HepG2 (cell line): ENCODE measurements around the gene ITIH2. TPM values are rescaled to one million over a fixed set of nuclear protein-coding genes. Genes with fewer than 3 reads are reported as not detected.
A peak's percentile ranks its signal among the peaks of the same experiment; 100 is the strongest.

Source experiments
- GATAD2A ChIP-seq: IDR thresholded peaks from 2 replicates; pipeline ENCODE4 v1.6.1; 2016
- KDM5A ChIP-seq: fragments of 200-600 bp; sonication (generic); IDR thresholded peaks from 2 replicates; pipeline ENCODE4 v1.7.0; 2018; ENCODE audit warnings: antibody characterized with exemption, mild to moderate bottlenecking, low read length, borderline replicate concordance
- POLR2G ChIP-seq: fragments of 200-400 bp; formaldehyde crosslinking; IDR thresholded peaks from 2 replicates; pipeline ENCODE4 v1.6.1; 2018; ENCODE audit warnings: mild to moderate bottlenecking, low read depth, low read length, moderate library complexity
- ZFP41 ChIP-seq: sonication (generic); formaldehyde crosslinking; IDR thresholded peaks from 2 replicates; pipeline ENCODE4 v1.4.0; 2020; ENCODE audit warnings: mild to moderate bottlenecking, missing genetic modification reagents, borderline replicate concordance
- ZNF879 ChIP-seq: sonication (generic); formaldehyde crosslinking; IDR thresholded peaks from 2 replicates; pipeline ENCODE4 v1.8.1; 2023; ENCODE audit warnings: missing genetic modification reagents
- polyA plus RNA-seq, 8 experiments: library from polyadenylated mRNA; depleted of rRNA in 3 of 8; stranded (reverse) in 7 of 8; unstranded in 1 of 8; fragments of >200 nt; fragmentation: Illumina TruSeq in 4 of 8; extraction: Trizol in 4 of 8; gene quantifications; 2 replicates each; pipeline versions ENCODE4 v1.2.1 to v1.2.3, GENCODE V29; 2011 to 2016; ENCODE audit warnings: low read depth in 4 of 8, missing spikeins in 1 of 8, mixed read lengths in 1 of 8; ENCODE audit not compliant: insufficient read depth in 1 of 8
- total RNA-seq, 5 experiments: library from RNA; depleted of rRNA; stranded (reverse); fragments of >200 nt; fragmentation: Illumina TruSeq; extraction: Trizol; gene quantifications; 2 replicates each; pipeline ENCODE4 v1.2.3, GENCODE V29; 2016; ENCODE audit warnings: low read depth in 1 of 5
- TF ChIP-seq, protein P1 (sequence below): IDR thresholded peaks from 2 replicates; pipeline ENCODE4 v1.6.1; 2012; ENCODE audit warnings: low read length, improper control_type of control experiment
- TF ChIP-seq, protein P2 (sequence below): sonication (generic); formaldehyde crosslinking; IDR thresholded peaks from 2 replicates; pipeline ENCODE4 v1.8.1; 2022; ENCODE audit warnings: mild to moderate bottlenecking, missing genetic modification reagents

ITIH2 gene
- total and polyA plus RNA-seq, 2 of the 13 experiments (the other 11 are each of a cell fraction or from before 2014, with no cell fraction given): 1,197 to 1,427 TPM

- TF ChIP-seq, protein P1, sequence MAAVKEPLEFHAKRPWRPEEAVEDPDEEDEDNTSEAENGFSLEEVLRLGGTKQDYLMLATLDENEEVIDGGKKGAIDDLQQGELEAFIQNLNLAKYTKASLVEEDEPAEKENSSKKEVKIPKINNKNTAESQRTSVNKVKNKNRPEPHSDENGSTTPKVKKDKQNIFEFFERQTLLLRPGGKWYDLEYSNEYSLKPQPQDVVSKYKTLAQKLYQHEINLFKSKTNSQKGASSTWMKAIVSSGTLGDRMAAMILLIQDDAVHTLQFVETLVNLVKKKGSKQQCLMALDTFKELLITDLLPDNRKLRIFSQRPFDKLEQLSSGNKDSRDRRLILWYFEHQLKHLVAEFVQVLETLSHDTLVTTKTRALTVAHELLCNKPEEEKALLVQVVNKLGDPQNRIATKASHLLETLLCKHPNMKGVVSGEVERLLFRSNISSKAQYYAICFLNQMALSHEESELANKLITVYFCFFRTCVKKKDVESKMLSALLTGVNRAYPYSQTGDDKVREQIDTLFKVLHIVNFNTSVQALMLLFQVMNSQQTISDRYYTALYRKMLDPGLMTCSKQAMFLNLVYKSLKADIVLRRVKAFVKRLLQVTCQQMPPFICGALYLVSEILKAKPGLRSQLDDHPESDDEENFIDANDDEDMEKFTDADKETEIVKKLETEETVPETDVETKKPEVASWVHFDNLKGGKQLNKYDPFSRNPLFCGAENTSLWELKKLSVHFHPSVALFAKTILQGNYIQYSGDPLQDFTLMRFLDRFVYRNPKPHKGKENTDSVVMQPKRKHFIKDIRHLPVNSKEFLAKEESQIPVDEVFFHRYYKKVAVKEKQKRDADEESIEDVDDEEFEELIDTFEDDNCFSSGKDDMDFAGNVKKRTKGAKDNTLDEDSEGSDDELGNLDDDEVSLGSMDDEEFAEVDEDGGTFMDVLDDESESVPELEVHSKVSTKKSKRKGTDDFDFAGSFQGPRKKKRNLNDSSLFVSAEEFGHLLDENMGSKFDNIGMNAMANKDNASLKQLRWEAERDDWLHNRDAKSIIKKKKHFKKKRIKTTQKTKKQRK: no peak
- TF ChIP-seq POLR2G: peak; percentile 57
- TF ChIP-seq KDM5A: 0 out of 2 replicates have a peak, but pooled peaks have one; percentile 4
- TF ChIP-seq, protein P2, sequence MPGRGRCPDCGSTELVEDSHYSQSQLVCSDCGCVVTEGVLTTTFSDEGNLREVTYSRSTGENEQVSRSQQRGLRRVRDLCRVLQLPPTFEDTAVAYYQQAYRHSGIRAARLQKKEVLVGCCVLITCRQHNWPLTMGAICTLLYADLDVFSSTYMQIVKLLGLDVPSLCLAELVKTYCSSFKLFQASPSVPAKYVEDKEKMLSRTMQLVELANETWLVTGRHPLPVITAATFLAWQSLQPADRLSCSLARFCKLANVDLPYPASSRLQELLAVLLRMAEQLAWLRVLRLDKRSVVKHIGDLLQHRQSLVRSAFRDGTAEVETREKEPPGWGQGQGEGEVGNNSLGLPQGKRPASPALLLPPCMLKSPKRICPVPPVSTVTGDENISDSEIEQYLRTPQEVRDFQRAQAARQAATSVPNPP (CRISPR knock-in tag): no peak
- no peak for TF ChIP-seq ZNF879 (CRISPR knock-in tag)
- no peak for TF ChIP-seq ZFP41
- no peak for TF ChIP-seq GATAD2A (CRISPR knock-in tag)
Observed at GRCh38 chr10:7704071-7705016, 1.2 kb downstream of the ITIH2 start (continued).
